C4-2B (cell line): Measurements from ENCODE around the gene STX11.

ENCODE experiments used
- H3K27ac ChIP-seq: fragments of 450-650 bp; 2 replicates; pipeline ENCODE4 v1.5.1; 2017
- CTCF ChIP-seq: fragments of 450-650 bp; conservative IDR thresholded peaks from 2 replicates; pipeline ENCODE4 v1.5.1; 2017; ENCODE audit warnings: mild to moderate bottlenecking
- ZFX ChIP-seq: fragments of 450-650 bp; IDR thresholded peaks from 2 replicates; pipeline ENCODE4 v1.6.1; 2017

Gene STX11

DNA sequence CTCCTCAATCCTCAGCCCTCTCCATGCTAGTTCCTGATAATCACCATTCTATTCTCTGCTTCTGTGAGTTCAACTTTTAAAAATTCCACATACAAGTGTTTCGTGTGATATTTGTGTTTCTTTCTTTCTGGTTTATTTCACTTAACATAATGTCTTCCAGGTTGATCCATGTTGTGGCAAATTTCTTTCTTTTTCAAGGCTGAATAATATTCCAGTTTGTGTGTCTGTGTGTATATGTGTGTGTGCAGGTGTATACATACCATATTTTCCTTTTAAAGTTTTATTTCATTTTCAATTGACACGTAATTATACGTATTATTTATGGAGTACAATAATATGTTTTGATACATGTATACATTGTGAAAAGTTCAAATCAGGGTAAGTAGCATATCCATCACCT is 35.1 kb upstream of the STX11 start:
- H3K27ac ChIP-seq = no peak overlapping the region
- TF ChIP-seq CTCF (no peak), ZFX (no peak)

GRCh38 chr6:144119376-144119775 is 30.9 kb upstream of the STX11 start:
- H3K27ac ChIP-seq = no peak overlapping the region
- TF ChIP-seq CTCF (no peak), ZFX (no peak)

GRCh38 chr6:144122861-144123260 is 27.5 kb upstream of the STX11 start:
- no peak overlapping the region for H3K27ac ChIP-seq
- no peak for TF ChIP-seq CTCF
- no peak for TF ChIP-seq ZFX

- no peak overlapping the region for H3K27ac ChIP-seq
- no peak for TF ChIP-seq CTCF
- no peak for TF ChIP-seq ZFX
These were observed 26.9 kb upstream of the STX11 start for GRCh38 chr6:144123421-144123820.

DNA sequence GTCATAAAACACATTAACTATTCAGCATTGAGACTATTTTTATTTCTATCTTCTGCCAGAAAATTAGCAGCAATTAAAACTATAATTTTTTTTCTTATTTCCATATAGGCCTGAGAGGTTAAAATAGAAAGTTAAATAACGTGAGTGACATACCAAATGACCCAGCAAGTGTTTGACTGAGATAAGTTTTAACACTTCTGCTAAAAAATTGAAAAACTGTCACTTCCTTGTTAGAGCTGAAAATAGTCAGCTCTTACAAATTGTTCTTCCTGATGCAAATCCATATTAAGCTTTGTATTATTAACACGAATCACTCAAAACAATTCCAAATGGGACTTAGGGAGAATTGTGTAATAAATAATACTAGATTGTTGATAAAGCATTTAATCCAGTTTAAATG is 26.5 kb upstream of the STX11 start:
- TF ChIP-seq CTCF (no peak), ZFX (no peak)
- H3K27ac ChIP-seq = no peak overlapping the region

DNA sequence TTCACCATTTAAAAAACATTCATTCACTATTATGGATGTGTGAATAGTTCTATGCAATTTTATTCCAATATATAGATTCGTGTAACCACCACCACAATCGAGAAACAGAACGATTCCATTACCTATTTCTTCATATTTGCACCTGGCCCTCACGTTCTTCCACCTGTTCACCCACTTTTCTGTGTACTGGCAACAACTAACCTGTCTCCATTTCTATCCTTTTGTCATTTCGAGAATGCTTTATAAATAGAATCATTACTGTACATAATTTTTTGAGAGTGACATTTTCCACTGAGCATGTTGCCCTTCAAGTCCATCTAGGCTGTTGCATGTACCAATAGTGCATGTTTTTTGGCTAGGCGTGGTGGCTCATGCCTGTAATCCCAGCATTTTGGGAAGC is 23.2 kb upstream of the STX11 start:
- TF ChIP-seq CTCF (no peak), ZFX (no peak)

GRCh38 chr6:144129469-144129868 is 20.8 kb upstream of the STX11 start:
- no peak overlapping the region for H3K27ac ChIP-seq
- no peak for TF ChIP-seq ZFX
- TF ChIP-seq CTCF = no peak

More for the DNA sequence above, 23.2 kb upstream of the STX11 start:
- H3K27ac ChIP-seq = no peak overlapping the region
